GM18867 (cell line): ENCODE data around the gene N4BP2L1.

Source experiments
- ATAC-seq: cut with Tn5 transposase; IDR thresholded peaks from one replicate; pipeline ENCODE4 v1.9.1; 2021; ENCODE audit warnings: mild to moderate bottlenecking, moderate library complexity; ENCODE audit not compliant: unreplicated experiment

The N4BP2L1 gene

DNA sequence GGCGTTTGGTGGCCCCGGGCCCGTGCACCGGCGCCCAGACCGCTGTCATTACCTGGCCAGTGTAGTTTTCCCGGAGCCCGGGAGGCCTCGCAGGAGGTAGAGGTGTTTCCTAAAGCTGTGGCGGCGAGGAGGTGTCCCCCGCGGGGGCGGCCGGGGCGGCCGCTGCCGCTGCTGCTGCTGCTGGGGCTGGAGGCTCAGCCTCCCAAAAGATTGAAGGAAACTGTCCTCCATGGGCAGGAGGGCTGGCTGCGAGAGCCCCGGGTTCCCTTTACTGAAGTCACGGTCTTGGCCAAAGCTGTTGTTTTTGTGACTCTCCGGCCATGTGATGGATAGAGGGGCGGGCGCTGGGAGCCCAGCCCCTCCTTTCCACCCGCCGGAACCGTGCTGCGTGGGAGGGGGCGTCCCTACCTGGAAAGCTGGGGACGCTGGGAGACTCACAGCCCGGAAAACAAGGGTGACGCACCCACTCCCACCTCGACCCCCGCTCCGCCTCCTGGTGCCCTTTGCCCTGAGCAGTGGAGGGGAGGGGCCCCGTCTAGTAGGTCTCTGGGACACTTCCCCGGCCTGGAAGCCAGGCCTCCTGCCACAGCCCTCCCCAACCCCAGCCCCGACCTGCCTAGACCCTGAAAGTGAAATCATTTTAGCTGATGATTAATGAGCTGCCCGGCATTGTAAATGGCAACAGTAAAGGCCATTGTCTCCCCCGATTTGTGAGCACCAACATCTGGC is at the start of gene N4BP2L1:
Gene N4BP2L1, minus strand, starts transcription at position 279 of the 729 bp plus-strand sequence. Its CDS starts 48 bp downstream, at position 231.
- peak; percentile 74 for ATAC-seq

DNA sequence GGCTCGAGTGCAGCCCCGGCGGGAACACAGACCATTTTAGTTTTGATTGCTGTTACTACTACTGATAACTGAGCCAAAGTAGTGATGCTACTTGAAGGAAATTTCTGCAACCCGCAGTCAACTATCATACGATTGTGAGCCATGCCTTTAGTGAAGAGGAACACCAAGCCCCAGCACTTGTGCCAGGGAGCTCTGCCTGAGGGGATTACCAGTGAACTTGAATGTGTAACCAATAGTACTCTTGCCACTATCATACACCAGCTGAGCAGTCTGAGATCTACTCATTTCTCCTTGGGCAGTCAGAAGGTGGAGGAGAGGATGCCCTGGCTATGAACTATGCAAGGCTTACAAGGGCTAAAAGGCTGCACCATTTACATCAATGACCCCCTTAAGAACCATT is 49.0 kb upstream of the N4BP2L1 start:
- ATAC-seq, result no peak

GRCh38 chr13:32476021-32476731 is 48.2 kb upstream of the N4BP2L1 start:
- ATAC-seq, result no peak

GRCh38 chr13:32474999-32475792 is 47.3 kb upstream of the N4BP2L1 start:
- no peak for ATAC-seq

DNA sequence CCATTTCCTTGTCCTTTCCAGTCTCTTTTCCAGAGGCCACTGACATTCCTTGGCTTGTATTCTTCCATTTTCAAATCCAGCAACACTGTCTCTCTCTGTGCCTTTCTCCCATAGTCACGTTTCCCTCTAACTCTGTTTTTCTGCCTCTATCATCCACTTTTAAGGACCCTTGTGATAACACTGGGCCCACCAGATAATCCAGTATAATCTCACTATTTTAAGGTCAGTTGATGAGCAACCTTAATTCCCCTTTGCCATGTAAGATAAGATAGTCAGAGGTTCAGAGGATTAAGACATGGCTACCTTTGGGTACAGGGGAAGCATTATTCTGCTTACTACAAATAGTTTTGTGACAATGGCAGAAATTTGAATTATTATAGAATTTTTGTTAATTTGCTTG is 45.7 kb upstream of the N4BP2L1 start:
- ATAC-seq, result no peak

GRCh38 chr13:32472194-32472621 is 44.3 kb upstream of the N4BP2L1 start:
- peak; percentile 87 for ATAC-seq

DNA sequence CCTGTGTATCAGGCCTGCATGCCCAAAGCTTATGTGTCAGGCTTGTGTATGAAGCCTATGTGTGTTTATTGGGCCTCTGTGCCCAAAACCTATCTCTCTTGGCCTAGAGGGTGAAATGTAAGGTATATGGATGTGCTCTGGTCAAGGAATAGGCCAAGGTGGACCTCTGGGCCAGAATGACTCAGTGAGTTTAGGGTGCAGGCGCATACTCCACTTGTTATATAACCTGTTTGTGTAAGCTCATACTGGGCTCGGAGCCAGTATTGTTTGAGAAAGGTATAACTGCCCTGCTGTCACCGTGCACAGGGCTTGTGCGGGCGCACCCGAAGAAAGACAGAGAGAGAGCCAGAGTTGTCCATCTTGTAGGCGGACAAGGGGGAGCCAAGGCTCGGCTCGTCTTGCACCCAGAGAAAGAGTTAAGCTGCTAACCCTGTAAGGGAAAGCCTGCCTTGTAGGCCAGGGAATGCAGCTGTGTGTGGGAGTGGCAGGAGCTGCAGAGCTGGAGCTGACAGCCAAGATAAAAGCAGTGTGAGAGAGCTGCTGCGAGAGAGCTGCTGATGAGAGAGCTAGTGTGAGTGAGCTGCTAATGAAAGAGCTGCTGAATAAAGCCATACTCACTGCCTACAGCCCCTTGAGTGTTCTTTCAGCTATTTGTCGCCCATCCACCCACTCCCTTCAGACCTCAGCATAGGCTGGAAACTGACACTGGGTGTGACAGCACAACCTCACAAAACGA is 43.4 kb upstream of the N4BP2L1 start:
- ATAC-seq, result no peak

DNA sequence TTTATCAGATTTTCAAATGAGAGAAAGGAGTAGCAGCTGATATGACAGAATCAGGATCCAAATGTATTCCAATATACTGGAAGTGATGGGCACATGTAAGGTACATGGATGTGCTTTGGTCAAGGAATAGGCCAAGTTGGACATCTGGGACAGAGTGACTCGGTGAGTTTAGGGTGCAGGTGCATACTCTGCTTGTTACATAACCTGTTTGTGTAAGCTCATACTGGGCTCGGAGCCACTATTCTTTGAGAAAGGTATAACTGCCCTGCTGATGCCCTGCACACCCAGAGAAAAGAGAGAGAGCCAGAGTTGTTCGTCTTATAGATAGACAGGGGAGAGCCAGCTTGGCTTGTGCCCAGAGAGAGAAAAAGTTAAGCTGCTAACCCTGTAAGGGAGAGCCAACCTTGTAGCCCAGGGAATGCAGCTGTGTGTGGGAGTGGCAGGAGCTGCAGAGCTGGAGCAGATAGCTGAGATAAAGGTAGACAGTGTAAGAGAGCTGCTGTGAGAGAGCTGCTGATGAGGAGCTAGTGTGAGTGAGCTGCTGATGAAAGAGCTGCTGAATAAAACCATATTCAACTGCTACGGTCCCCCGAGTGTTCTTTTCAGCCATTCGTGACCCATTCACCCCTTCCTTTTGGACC is 40.7 kb upstream of the N4BP2L1 start:
- ATAC-seq, result no peak

- ATAC-seq, result no peak
These were observed 28.7 kb upstream of the N4BP2L1 start for GRCh38 chr13:32456591-32456990.

GRCh38 chr13:32455594-32455903 is 27.6 kb upstream of the N4BP2L1 start:
- ATAC-seq, result no peak

- no peak for ATAC-seq
These were observed 27.1 kb upstream of the N4BP2L1 start for GRCh38 chr13:32454886-32455593.

DNA sequence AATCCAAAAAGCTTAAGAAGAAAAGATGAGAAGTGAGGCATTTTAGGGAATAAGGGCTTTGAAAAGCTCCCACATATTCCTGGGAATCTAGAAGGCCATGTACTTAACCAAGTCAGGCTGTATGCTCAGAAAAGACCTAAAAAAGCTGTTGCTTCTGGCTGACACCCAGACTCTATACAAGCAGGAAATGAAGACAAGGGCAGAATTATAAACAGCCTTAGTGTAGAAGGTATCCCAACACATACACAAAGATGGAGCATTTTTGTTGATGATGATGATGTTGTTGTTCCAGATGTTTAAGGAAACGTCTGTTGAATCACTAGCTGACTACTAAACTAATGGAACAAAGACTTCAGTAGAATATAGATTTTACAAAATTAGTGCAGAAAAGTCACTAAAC is 26.1 kb upstream of the N4BP2L1 start:
- no peak for ATAC-seq

- no peak for ATAC-seq
These were observed 21.0 kb upstream of the N4BP2L1 start for GRCh38 chr13:32448972-32449371.

DNA sequence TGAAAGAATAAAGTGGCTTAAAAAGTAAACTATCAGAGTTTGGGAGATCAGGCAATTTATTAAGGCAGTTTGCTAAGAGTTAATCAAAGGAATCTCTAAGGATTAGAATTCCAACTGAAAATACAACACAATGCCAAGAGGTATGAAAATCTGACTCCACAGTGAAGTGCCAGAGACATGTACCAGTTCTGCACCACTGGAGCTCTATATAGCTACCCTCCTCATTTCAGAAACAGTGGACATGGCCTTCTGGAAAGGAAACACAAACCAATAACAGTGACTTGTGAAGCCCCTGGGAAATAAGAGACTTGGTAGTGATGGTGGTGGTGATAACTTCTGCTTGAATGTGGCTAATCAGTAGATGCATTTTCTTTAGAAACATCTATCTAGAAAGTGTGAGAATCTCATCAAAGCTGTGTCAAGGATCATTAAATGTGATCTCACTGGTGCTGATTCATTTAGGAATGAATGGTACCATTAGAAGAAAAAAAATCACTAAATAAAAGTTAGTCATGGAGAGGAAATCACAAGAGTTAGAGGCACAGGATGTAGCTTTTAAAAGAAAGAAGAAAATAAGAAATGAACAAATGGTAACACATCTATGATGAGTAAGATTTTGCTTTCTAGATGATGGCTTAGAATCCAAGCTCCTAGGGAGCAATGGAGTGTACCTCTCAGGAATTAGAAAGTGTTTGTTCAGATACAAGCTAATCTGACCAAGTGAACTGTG is 20.1 kb upstream of the N4BP2L1 start:
- no peak for ATAC-seq

- no peak for ATAC-seq
These were observed 19.0 kb upstream of the N4BP2L1 start for GRCh38 chr13:32446773-32447465.

- no peak for ATAC-seq
These were observed 18.3 kb upstream of the N4BP2L1 start for GRCh38 chr13:32446220-32446619.

- ATAC-seq, result no peak
These were observed 17.5 kb upstream of the N4BP2L1 start for GRCh38 chr13:32445461-32445860.

- ATAC-seq, result peak; percentile 66
These were observed 15.2 kb upstream of the N4BP2L1 start for GRCh38 chr13:32443111-32443510.

- no peak for ATAC-seq
These were observed 10.9 kb upstream of the N4BP2L1 start for GRCh38 chr13:32438871-32439270.
